ENCODE results near the gene ITPR1. TPM values are rescaled to one million over a fixed set of nuclear protein-coding genes. Genes with fewer than 3 reads are reported as not detected.

ITPR1 gene
- total RNA-seq, 4 donors from 2014 or later = 12.1 to 68.7 (median 25.6) TPM

- Histone ChIP-seq H3K27ac (peak overlapping the region; percentile 23 to 92 (median 78)), H3K36me3 (no peaks in the 10 kb centered on the region), H3K4me3 (peak overlapping the region; percentile 45 to 86 (median 76)), H3K27me3 (peaks cover 0 to 13% (median 0%) of the 10 kb centered on the region in 4 donors), H3K9me3 (no peaks in the 10 kb centered on the region), H3K4me1 (peaks cover 11 to 55% (median 13%) of the 10 kb centered on the region in 3 donors)
- TF ChIP-seq, protein P1, sequence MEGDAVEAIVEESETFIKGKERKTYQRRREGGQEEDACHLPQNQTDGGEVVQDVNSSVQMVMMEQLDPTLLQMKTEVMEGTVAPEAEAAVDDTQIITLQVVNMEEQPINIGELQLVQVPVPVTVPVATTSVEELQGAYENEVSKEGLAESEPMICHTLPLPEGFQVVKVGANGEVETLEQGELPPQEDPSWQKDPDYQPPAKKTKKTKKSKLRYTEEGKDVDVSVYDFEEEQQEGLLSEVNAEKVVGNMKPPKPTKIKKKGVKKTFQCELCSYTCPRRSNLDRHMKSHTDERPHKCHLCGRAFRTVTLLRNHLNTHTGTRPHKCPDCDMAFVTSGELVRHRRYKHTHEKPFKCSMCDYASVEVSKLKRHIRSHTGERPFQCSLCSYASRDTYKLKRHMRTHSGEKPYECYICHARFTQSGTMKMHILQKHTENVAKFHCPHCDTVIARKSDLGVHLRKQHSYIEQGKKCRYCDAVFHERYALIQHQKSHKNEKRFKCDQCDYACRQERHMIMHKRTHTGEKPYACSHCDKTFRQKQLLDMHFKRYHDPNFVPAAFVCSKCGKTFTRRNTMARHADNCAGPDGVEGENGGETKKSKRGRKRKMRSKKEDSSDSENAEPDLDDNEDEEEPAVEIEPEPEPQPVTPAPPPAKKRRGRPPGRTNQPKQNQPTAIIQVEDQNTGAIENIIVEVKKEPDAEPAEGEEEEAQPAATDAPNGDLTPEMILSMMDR (IDR thresholded peaks at IDR 0.05) = no peak
- no peak for TF ChIP-seq POLR2A (IDR thresholded peaks at IDR 0.05)
- 7 to 11% methylated on average over 24 to 25 of the region's 28 CpGs for WGBS, 2 donors
- DNase-seq = no peak
- intact Hi-C loops (cut with DNase I) = loop anchor here (10.0 kb wide), 1 partner anchor 141 kb away; no protein-coding TSS in a partner anchor
These were observed 1.1 kb downstream of the ITPR1 start for GRCh38 chr3:4493941-4494894.

DNA sequence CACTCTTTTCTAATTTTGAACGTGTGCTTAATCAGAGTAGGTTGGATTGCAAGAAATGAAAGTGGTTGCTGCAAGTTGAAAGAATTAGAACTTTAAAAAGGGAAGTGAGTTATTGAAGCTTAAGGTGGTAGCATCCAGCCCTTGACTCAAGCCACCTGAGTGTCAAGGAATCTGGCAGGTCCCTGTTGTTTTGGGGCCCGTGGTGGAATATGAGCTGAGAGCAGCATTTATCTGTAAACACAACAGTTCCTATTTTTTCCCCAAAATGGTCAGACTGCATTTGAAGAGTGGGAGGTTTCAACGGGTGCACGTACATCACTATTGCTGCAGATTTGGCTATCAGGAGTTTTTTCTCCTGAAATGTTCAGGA, 1.7 kb downstream of the ITPR1 start:
- DNase-seq = no peak
- peak overlapping the region in 3 of 4 donors; percentile 71 to 86 (median 82) for H3K4me3 ChIP-seq
- H3K4me1 ChIP-seq = peaks cover 11 to 55% (median 13%) of the 10 kb centered on the region in 3 donors
- TF ChIP-seq, protein P1 (IDR thresholded peaks at IDR 0.05) = no peak
- no peak for TF ChIP-seq POLR2A (IDR thresholded peaks at IDR 0.05)
- WGBS, 2 donors = 19 to 55% methylated on average over 4 of the region's 4 CpGs
- H3K9me3 ChIP-seq = no peaks in the 10 kb centered on the region
- H3K27me3 ChIP-seq = peaks cover 0 to 13% (median 0%) of the 10 kb centered on the region in 4 donors
- intact Hi-C loops (cut with DNase I) = loop anchor here (10.0 kb wide), 1 partner anchor 140 kb away; no protein-coding TSS in a partner anchor
- peak overlapping the region in 3 of 4 donors; percentile 74 to 92 (median 82) for H3K27ac ChIP-seq
- H3K36me3 ChIP-seq = peaks cover 0 to 3% (median 0%) of the 10 kb centered on the region in 3 donors

- 64 to 78% methylated on average over 3 of the region's 3 CpGs for WGBS, 2 donors
These were observed 2.3 kb downstream of the ITPR1 start for GRCh38 chr3:4495294-4496086.

GRCh38 chr3:4496087-4496452, 2.9 kb downstream of the ITPR1 start:
- Histone ChIP-seq H3K9me3 (no peaks in the 10 kb centered on the region), H3K4me1 (peaks cover 11 to 55% (median 13%) of the 10 kb centered on the region in 3 donors), H3K36me3 (peaks cover 0 to 4% (median 0%) of the 10 kb centered on the region in 3 donors), H3K4me3 (peak overlapping the region in 1 of 4 donors; percentile 82), H3K27me3 (peaks cover 0 to 13% (median 0%) of the 10 kb centered on the region in 4 donors), H3K27ac (peak overlapping the region in 1 of 4 donors; percentile 23)
- TF ChIP-seq, protein P1 (IDR thresholded peaks at IDR 0.05) = no peak
- TF ChIP-seq POLR2A (IDR thresholded peaks at IDR 0.05) = no peak
- WGBS, 2 donors = 39 to 46% methylated on average over 3 of the region's 3 CpGs
- intact Hi-C loops (cut with DNase I) = loop anchor here (10.0 kb wide), 1 partner anchor 139 kb away; no protein-coding TSS in a partner anchor
- no peak for DNase-seq

More at GRCh38 chr3:4495294-4496086, 2.3 kb downstream of the ITPR1 start:
- no peaks in the 10 kb centered on the region for H3K9me3 ChIP-seq
- H3K36me3 ChIP-seq = peaks cover 0 to 4% (median 0%) of the 10 kb centered on the region in 3 donors
- H3K27me3 ChIP-seq = peaks cover 0 to 13% (median 0%) of the 10 kb centered on the region in 4 donors
- intact Hi-C loops (cut with DNase I) = loop anchor here (10.0 kb wide), 1 partner anchor 139 kb away; no protein-coding TSS in a partner anchor
- peak overlapping the region in 3 of 4 donors; percentile 74 to 92 (median 82) for H3K27ac ChIP-seq
- TF ChIP-seq, protein P1 (IDR thresholded peaks at IDR 0.05) = no peak
- TF ChIP-seq POLR2A (IDR thresholded peaks at IDR 0.05) = no peak
- H3K4me3 ChIP-seq = peak overlapping the region in 3 of 4 donors; percentile 71 to 86 (median 82)
- peaks cover 11 to 55% (median 13%) of the 10 kb centered on the region in 3 donors for H3K4me1 ChIP-seq
- no peak for DNase-seq

Data from esophagus squamous epithelium (tissue), 5 donors.